GM12801 (cell line): ENCODE measurements around the gene SAMD4A.

Experiments
- TF ChIP-seq, protein P1 (sequence below): IDR thresholded peaks from one replicate; pipeline ENCODE4 v1.5.1; 2011; ENCODE audit warnings: control low read depth; ENCODE audit not compliant: insufficient read length; ENCODE audit errors: extremely low read depth

SAMD4A gene

DNA sequence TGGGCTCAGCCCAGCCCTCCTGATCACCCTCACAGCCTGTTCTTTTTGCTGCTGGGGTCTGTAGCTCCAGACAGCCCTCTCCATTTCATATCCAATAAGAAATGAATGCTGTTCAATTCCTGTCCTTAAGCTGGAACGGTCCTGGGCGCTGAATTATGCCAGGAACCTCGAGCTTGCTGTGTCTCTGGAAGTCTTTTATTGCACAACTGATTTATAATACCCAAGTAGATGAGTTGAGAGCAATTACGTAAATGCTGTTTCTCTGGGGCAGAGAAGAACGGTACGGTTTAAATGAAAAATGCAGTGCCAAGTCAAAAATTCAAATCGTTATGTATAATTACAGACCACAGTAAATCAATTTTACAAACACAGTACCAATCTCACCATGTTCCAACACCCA lies 161.0 kb downstream of the SAMD4A start:
- TF ChIP-seq, protein P1, sequence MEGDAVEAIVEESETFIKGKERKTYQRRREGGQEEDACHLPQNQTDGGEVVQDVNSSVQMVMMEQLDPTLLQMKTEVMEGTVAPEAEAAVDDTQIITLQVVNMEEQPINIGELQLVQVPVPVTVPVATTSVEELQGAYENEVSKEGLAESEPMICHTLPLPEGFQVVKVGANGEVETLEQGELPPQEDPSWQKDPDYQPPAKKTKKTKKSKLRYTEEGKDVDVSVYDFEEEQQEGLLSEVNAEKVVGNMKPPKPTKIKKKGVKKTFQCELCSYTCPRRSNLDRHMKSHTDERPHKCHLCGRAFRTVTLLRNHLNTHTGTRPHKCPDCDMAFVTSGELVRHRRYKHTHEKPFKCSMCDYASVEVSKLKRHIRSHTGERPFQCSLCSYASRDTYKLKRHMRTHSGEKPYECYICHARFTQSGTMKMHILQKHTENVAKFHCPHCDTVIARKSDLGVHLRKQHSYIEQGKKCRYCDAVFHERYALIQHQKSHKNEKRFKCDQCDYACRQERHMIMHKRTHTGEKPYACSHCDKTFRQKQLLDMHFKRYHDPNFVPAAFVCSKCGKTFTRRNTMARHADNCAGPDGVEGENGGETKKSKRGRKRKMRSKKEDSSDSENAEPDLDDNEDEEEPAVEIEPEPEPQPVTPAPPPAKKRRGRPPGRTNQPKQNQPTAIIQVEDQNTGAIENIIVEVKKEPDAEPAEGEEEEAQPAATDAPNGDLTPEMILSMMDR, result no peak

DNA sequence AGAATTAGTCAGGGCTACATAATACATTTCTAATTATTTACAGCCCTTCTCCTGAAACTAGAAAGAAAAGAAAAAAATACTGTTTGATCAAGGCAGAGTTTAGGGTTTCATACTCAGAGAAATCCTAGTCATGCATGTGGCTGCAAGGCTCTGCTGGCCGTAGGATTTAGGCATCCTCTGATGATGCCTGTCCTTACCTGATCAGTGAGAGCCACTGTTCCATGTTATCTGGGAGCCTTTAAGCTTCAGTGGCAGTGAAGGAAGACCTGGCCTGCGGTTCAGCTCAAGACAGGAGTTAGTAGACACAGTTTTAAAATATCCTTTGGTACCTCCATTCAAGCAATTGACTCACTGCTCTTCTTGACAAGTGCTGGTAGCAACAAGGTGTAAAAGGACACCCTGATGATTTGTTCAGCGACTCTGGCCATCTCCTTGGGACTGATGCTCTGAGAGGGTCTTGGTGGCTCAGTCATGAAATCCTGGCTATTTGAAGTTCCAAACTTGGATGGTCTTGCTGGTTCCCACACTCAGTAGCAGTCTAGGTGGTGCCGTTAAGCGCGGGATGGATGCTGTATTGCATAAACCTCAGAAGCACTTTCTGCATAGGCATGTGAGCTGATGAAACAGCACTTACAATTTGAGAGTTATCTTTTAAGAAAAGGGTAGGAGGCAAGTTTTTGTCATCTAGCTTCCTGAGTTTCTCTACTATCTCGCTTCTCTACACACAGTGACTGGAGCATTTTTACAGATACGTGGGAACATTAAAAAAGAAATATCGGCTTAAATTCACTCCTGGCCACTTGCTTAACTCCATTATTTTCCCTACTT lies 162.0 kb downstream of the SAMD4A start:
- TF ChIP-seq, protein P1, result no peak

GRCh38 chr14:54730156-54730961 lies 163.4 kb downstream of the SAMD4A start:
- TF ChIP-seq, protein P1, result no peak

DNA sequence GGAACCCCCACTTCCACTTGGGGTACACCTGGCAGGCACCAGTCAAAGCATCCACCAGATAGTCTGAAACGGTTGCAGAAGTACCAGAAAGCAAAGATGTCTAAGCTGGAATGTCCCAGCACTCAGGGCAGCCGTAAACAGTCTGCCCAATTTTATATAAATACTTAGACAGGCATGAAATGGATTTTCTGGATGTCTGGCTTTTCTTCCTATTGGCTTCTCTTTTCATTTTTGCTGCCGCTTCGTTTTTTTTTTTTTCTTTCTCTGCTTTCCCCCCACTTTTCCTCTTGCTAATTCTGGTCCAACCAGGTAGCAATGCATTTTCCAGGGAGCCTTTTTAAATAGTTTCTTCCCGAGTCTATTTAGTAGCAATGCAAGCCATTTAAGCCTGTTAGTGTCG lies 168.0 kb downstream of the SAMD4A start:
- TF ChIP-seq, protein P1, result no peak

DNA sequence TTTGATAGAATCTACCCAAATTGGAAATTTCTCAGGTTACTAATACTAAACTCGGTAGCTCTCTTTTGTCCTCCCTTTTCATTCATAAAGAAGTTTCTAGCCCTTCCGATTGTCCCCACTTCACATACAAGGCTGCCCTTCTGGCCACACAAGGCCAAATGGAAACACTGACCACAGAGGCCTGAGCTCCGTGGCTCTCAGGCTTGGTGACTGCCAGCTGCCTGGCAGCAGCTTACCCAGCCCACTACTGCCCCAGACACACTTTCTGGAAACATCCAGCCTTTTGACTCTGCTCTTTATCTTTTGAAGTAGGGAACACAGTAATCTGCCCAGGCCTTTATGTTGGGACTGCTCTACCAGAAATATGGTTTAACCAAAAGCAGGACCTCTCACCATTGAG lies 168.5 kb downstream of the SAMD4A start:
- TF ChIP-seq, protein P1, result no peak

- TF ChIP-seq, protein P1, result no peak
Measured at GRCh38 chr14:54737132-54737711, 170.3 kb downstream of the SAMD4A start.

GRCh38 chr14:54738009-54738408 lies 171.1 kb downstream of the SAMD4A start:
- TF ChIP-seq, protein P1, result no peak
